ENCODE results near the gene ST6GALNAC3. TPM values are rescaled to one million over a fixed set of nuclear protein-coding genes. Genes with fewer than 3 reads are reported as not detected.
A peak's percentile ranks its signal among the peaks of the same experiment; 100 is the strongest.

ST6GALNAC3 gene
- total RNA-seq, 1 donor from 2014 or later = 0.26 TPM

DNA sequence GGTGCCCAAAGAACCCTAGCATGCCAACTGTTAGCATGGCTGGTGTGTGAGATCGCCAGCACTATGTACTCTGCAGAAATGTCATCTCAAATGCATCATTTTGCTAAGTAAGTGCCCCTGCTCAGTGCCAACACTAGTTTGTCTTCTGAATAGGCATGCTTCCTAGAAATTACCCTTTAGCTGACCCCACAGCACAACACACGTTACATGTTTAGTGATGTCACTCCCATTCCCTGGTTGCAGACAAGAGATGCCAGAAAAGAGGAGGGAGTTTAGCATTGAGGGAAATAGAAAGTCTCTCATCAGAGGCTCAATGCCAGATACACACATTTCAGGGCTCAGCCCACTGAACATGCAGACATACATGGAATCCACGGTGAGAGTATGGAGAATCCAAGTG lies 9.3 kb upstream of the ST6GALNAC3 start:
- DNase-seq (ENCODE audit: low read depth) (no peak), FAIRE-seq (no peak)
- Histone ChIP-seq H3K27me3 (ENCODE audit: control insufficient read depth, insufficient read depth, low read length) (no peaks in the 10 kb centered on the region), H3K4me3 (ENCODE audit: low read depth, low read length) (no peak overlapping the region), H3K36me3 (ENCODE audit: control insufficient read depth, insufficient read depth, low read length) (no peaks in the 10 kb centered on the region)
- TF ChIP-seq, protein P1, sequence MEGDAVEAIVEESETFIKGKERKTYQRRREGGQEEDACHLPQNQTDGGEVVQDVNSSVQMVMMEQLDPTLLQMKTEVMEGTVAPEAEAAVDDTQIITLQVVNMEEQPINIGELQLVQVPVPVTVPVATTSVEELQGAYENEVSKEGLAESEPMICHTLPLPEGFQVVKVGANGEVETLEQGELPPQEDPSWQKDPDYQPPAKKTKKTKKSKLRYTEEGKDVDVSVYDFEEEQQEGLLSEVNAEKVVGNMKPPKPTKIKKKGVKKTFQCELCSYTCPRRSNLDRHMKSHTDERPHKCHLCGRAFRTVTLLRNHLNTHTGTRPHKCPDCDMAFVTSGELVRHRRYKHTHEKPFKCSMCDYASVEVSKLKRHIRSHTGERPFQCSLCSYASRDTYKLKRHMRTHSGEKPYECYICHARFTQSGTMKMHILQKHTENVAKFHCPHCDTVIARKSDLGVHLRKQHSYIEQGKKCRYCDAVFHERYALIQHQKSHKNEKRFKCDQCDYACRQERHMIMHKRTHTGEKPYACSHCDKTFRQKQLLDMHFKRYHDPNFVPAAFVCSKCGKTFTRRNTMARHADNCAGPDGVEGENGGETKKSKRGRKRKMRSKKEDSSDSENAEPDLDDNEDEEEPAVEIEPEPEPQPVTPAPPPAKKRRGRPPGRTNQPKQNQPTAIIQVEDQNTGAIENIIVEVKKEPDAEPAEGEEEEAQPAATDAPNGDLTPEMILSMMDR (IDR thresholded peaks at IDR 0.05; ENCODE audit: insufficient read depth, low read length, severe bottlenecking) = no peak

DNA sequence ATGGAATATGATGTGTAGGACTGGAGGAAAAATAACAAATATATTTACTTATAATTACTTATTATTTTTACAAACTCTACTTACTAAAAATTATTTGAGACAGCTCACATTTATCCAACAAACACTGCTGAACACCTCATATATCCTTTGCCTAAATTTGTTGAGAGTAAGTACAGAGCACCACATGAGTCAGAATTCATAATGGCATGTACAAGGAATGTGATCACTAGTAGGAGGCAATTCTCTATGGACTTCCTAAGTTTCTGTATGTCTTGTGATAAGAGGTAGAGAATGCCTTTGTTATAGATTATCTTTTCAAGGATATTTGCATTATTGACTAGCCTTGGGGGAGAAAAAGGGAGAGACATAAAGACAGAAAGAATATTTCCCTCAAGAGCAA lies 8.2 kb upstream of the ST6GALNAC3 start:
- H3K36me3 ChIP-seq (ENCODE audit: control insufficient read depth, insufficient read depth, low read length) = no peaks in the 10 kb centered on the region
- H3K27me3 ChIP-seq (ENCODE audit: control insufficient read depth, insufficient read depth, low read length) = no peaks in the 10 kb centered on the region
- TF ChIP-seq, protein P1 (IDR thresholded peaks at IDR 0.05; ENCODE audit: insufficient read depth, low read length, severe bottlenecking) = no peak
- FAIRE-seq (no peak), DNase-seq (ENCODE audit: low read depth) (peak; percentile 55)
- no peak overlapping the region for H3K4me3 ChIP-seq (ENCODE audit: low read depth, low read length)

GRCh38 chr1:76068542-76068941 lies 6.0 kb upstream of the ST6GALNAC3 start:
- FAIRE-seq (no peak), DNase-seq (ENCODE audit: low read depth) (peak; percentile 37)
- Histone ChIP-seq H3K4me3 (ENCODE audit: low read depth, low read length) (no peak overlapping the region), H3K27me3 (ENCODE audit: control insufficient read depth, insufficient read depth, low read length) (no peaks in the 10 kb centered on the region), H3K36me3 (ENCODE audit: control insufficient read depth, insufficient read depth, low read length) (no peaks in the 10 kb centered on the region)
- TF ChIP-seq, protein P1 (IDR thresholded peaks at IDR 0.05; ENCODE audit: insufficient read depth, low read length, severe bottlenecking) = no peak

GRCh38 chr1:76068953-76069561 lies 5.5 kb upstream of the ST6GALNAC3 start:
- Histone ChIP-seq H3K27me3 (ENCODE audit: control insufficient read depth, insufficient read depth, low read length) (no peaks in the 10 kb centered on the region), H3K4me3 (ENCODE audit: low read depth, low read length) (no peak overlapping the region), H3K36me3 (ENCODE audit: control insufficient read depth, insufficient read depth, low read length) (no peaks in the 10 kb centered on the region)
- TF ChIP-seq, protein P1 (IDR thresholded peaks at IDR 0.05; ENCODE audit: insufficient read depth, low read length, severe bottlenecking) = no peak
- FAIRE-seq = no peak
- no peak for DNase-seq (ENCODE audit: low read depth)

GRCh38 chr1:76070538-76070937 lies 4.0 kb upstream of the ST6GALNAC3 start:
- no peak overlapping the region for H3K4me3 ChIP-seq (ENCODE audit: low read depth, low read length)
- DNase-seq (ENCODE audit: low read depth) = no peak

More at GRCh38 chr1:76070538-76070937, 4.0 kb upstream of the ST6GALNAC3 start:
- no peak for FAIRE-seq
- TF ChIP-seq, protein P1 (IDR thresholded peaks at IDR 0.05; ENCODE audit: insufficient read depth, low read length, severe bottlenecking) = no peak
- Histone ChIP-seq H3K27me3 (ENCODE audit: control insufficient read depth, insufficient read depth, low read length) (no peaks in the 10 kb centered on the region), H3K36me3 (ENCODE audit: control insufficient read depth, insufficient read depth, low read length) (no peaks in the 10 kb centered on the region)

Measured in bronchial epithelial cell (primary cell).